Hepatocyte (in vitro differentiated cells): ENCODE results near the gene GRIN2C.

Experiments
- EZH2 ChIP-seq: fragments of 200-600 bp; sonication (generic); IDR thresholded peaks from 2 replicates; pipeline ENCODE4 v1.6.1; 2016; ENCODE audit warnings: antibody characterized with exemption, mild to moderate bottlenecking, borderline replicate concordance
- EZH2phosphoT487 ChIP-seq: fragments of 200-600 bp; sonication (generic); IDR thresholded peaks from one replicate; pipeline ENCODE4 v1.6.1; 2018; ENCODE audit warnings: antibody characterized with exemption, mild to moderate bottlenecking, low read depth, moderate library complexity; ENCODE audit not compliant: unreplicated experiment, severe bottlenecking
- TF ChIP-seq, protein P1 (sequence below): fragments of 200-600 bp; sonication (generic); IDR thresholded peaks from 2 replicates; pipeline ENCODE4 v1.5.1; 2016; ENCODE audit warnings: antibody characterized with exemption, mild to moderate bottlenecking; ENCODE audit not compliant: poor library complexity

DNA sequence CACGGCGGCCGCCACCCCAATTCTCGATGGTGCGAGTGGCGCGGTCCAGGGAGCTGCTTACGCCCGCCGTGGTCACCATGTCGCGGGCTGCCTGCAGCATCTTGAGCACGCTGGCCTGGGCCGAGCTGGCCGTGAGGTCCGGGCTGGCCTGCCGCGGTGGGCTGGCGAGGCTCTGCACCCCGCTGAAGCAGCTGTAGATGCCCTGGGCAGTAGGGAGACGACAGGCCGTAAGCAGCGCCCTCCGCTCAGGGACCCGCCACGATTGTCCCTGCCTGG is 16.4 kb downstream of the GRIN2C start:
- TF ChIP-seq, protein P1, sequence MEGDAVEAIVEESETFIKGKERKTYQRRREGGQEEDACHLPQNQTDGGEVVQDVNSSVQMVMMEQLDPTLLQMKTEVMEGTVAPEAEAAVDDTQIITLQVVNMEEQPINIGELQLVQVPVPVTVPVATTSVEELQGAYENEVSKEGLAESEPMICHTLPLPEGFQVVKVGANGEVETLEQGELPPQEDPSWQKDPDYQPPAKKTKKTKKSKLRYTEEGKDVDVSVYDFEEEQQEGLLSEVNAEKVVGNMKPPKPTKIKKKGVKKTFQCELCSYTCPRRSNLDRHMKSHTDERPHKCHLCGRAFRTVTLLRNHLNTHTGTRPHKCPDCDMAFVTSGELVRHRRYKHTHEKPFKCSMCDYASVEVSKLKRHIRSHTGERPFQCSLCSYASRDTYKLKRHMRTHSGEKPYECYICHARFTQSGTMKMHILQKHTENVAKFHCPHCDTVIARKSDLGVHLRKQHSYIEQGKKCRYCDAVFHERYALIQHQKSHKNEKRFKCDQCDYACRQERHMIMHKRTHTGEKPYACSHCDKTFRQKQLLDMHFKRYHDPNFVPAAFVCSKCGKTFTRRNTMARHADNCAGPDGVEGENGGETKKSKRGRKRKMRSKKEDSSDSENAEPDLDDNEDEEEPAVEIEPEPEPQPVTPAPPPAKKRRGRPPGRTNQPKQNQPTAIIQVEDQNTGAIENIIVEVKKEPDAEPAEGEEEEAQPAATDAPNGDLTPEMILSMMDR = no peak
- no peak for TF ChIP-seq EZH2
- TF ChIP-seq EZH2phosphoT487 = no peak
